Measurements from ENCODE around the gene OR52B2. TPM values are rescaled to one million over a fixed set of nuclear protein-coding genes. Genes with fewer than 3 reads are reported as not detected.

Gene OR52B2
- total and polyA plus RNA-seq, 2 donors from 2014 or later, result not detected

- H3K9me3 ChIP-seq (ENCODE audit: control insufficient read depth in 2 of 3, insufficient read depth in 1 of 3, low read length in 3 of 3), result no peaks in the 10 kb centered on the region
- no peak overlapping the region for H3K9ac ChIP-seq (ENCODE audit: low read length in 3 of 3)
- DNase-seq (no peak), FAIRE-seq (no peak)
- H3K36me3 ChIP-seq (ENCODE audit: control insufficient read depth in 2 of 3, insufficient read depth in 3 of 3, low read length in 3 of 3), result peaks cover 0 to 13% (median 5%) of the 10 kb centered on the region in 3 donors
- no peaks in the 10 kb centered on the region for H3K27me3 ChIP-seq (ENCODE audit: control insufficient read depth, insufficient read depth, low read length)
- H3K27ac ChIP-seq (ENCODE audit: low read depth in 2 of 2, low read length in 2 of 2), result no peak overlapping the region
- H3K4me3 ChIP-seq (ENCODE audit: low read length in 3 of 3), result no peak overlapping the region
- intact Hi-C loops (cut with DNase I), result no loop called here
- H3K4me1 ChIP-seq (ENCODE audit: control insufficient read depth in 2 of 3, insufficient read depth in 2 of 3, low read depth in 1 of 3, low read length in 3 of 3), result no peaks in the 10 kb centered on the region
- no peak for TF ChIP-seq CTCF (IDR thresholded peaks at IDR 0.05; ENCODE audit: borderline replicate concordance, extremely low read depth, insufficient read depth)
These were observed 34.6 kb upstream of the OR52B2 start for GRCh38 chr11:6204706-6205105.

GRCh38 chr11:6203327-6203726 lies 33.2 kb upstream of the OR52B2 start:
- no peak overlapping the region for H3K4me3 ChIP-seq (ENCODE audit: low read length in 3 of 3)
- intact Hi-C loops (cut with DNase I), result no loop called here
- H3K4me1 ChIP-seq (ENCODE audit: control insufficient read depth in 2 of 3, insufficient read depth in 2 of 3, low read depth in 1 of 3, low read length in 3 of 3), result no peaks in the 10 kb centered on the region
- no peak for TF ChIP-seq CTCF (IDR thresholded peaks at IDR 0.05; ENCODE audit: borderline replicate concordance, extremely low read depth, insufficient read depth)
- DNase-seq (no peak), FAIRE-seq (no peak)
- H3K27ac ChIP-seq (ENCODE audit: low read depth in 2 of 2, low read length in 2 of 2), result no peak overlapping the region
- H3K36me3 ChIP-seq (ENCODE audit: control insufficient read depth in 2 of 3, insufficient read depth in 3 of 3, low read length in 3 of 3), result peaks cover 0 to 13% (median 5%) of the 10 kb centered on the region in 3 donors
- H3K9ac ChIP-seq (ENCODE audit: low read length in 3 of 3), result no peak overlapping the region
- no peaks in the 10 kb centered on the region for H3K27me3 ChIP-seq (ENCODE audit: control insufficient read depth, insufficient read depth, low read length)
- H3K9me3 ChIP-seq (ENCODE audit: control insufficient read depth in 2 of 3, insufficient read depth in 1 of 3, low read length in 3 of 3), result no peaks in the 10 kb centered on the region

GRCh38 chr11:6202041-6202440 lies 31.9 kb upstream of the OR52B2 start:
- DNase-seq, result no peak
- Histone ChIP-seq H3K27me3 (ENCODE audit: control insufficient read depth, insufficient read depth, low read length) (no peaks in the 10 kb centered on the region), H3K27ac (ENCODE audit: low read depth in 2 of 2, low read length in 2 of 2) (no peak overlapping the region), H3K4me1 (ENCODE audit: control insufficient read depth in 2 of 3, insufficient read depth in 2 of 3, low read depth in 1 of 3, low read length in 3 of 3) (no peaks in the 10 kb centered on the region), H3K36me3 (ENCODE audit: control insufficient read depth in 2 of 3, insufficient read depth in 3 of 3, low read length in 3 of 3) (peaks cover 0 to 13% (median 5%) of the 10 kb centered on the region in 3 donors), H3K9ac (ENCODE audit: low read length in 3 of 3) (no peak overlapping the region), H3K9me3 (ENCODE audit: control insufficient read depth in 2 of 3, insufficient read depth in 1 of 3, low read length in 3 of 3) (no peaks in the 10 kb centered on the region), H3K4me3 (ENCODE audit: low read length in 3 of 3) (no peak overlapping the region)
- FAIRE-seq, result no peak
- intact Hi-C loops (cut with DNase I), result no loop called here
- TF ChIP-seq CTCF (IDR thresholded peaks at IDR 0.05; ENCODE audit: borderline replicate concordance, extremely low read depth, insufficient read depth), result no peak

- Histone ChIP-seq H3K36me3 (ENCODE audit: control insufficient read depth in 2 of 3, insufficient read depth in 3 of 3, low read length in 3 of 3) (peaks cover 0 to 12% (median 5%) of the 10 kb centered on the region in 3 donors), H3K9me3 (ENCODE audit: control insufficient read depth in 2 of 3, insufficient read depth in 1 of 3, low read length in 3 of 3) (no peaks in the 10 kb centered on the region), H3K27ac (ENCODE audit: low read depth in 2 of 2, low read length in 2 of 2) (no peak overlapping the region), H3K27me3 (ENCODE audit: control insufficient read depth, insufficient read depth, low read length) (no peaks in the 10 kb centered on the region), H3K4me1 (ENCODE audit: control insufficient read depth in 2 of 3, insufficient read depth in 2 of 3, low read depth in 1 of 3, low read length in 3 of 3) (no peaks in the 10 kb centered on the region), H3K9ac (ENCODE audit: low read length in 3 of 3) (no peak overlapping the region), H3K4me3 (ENCODE audit: low read length in 3 of 3) (no peak overlapping the region)
- no peak for FAIRE-seq
- intact Hi-C loops (cut with DNase I), result no loop called here
- DNase-seq, result no peak
- no peak for TF ChIP-seq CTCF (IDR thresholded peaks at IDR 0.05; ENCODE audit: borderline replicate concordance, extremely low read depth, insufficient read depth)
These were observed 31.4 kb upstream of the OR52B2 start for GRCh38 chr11:6201481-6201880.
